ENCODE results near the gene DONSON.

The DONSON gene

DNA sequence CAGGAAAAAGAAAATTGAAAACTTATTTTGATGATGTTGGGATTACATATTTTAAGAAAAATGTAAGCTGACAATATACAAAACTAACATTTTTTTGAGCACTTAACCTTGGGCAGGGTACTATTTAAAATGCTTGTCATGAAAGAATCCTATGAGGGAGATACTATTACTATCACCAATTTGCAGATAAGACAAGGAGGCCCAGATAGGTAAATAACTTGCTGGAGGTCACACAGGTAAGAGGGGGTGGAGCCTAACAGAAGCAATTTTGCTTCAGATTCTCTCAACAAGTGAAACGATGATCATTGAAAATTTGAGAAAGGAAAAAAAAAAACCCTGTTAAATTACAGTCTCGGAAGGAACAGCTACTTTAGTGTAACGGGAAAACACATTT lies 47.8 kb downstream of the DONSON start:
- no peak for DNase-seq

DNA sequence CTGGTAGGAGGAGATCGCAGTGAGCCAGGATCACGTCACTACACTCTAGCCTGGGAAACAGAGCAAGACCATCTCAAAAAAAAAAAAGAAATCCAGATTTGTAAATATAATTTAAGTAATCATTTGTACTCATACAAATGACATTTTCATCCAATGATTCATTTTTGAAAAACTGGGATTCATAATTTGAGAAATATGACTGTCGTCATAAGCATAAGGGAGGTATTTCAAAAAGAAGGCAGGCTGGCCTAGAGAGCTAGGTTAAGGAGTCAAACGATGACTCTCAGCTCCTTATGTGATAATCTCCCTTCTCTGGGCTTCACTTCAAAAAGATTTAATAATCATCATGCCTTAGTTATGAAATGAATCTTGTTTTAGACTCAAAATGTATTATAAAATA lies 48.9 kb downstream of the DONSON start:
- no peak for DNase-seq

DNA sequence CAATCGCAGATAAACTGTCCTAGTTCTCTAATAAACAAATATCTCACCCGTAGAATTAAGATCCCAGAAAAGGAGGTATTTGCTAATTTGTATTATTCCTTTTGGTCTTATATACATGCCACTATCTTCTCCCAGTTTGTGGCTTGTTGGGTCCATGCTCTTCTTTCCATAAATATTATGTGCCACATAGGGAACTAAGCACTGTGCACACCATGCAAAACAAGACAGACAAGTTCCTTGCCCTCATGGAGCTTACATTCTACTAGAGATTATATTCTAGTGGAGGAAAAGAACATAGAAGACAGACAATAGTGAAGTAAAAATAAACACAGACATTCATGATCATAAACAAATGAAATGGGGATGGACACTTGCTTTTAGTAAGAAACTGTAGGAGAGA lies 51.3 kb downstream of the DONSON start:
- DNase-seq, result no peak

DNA sequence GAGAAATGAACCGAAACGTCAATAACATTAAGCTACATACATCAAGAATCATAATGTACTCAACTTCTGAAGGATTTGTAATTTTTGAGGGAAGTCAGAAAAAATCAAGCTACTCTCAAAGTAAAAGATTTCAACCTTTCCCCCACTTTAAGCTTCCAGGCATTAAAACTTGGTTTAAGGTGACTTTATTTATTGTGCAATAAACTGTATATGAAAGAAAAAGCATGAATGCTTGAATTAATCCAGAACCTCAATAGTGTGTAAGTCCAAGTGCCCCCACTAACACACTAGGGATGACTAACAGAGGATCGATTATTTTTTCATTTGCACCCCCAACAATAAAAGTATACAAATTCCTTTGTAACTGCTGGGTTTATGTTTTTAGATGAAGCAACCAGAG lies 57.5 kb downstream of the DONSON start:
- DNase-seq, result no peak
